C1 segment of cervical spinal cord (tissue), 14 donors: ENCODE data around the gene GAPDHS.

ENCODE experiments used
- DNase-seq, 14 donors: peaks; one replicate each; lab custom pipeline; 2025; lab: John Stamatoyannopoulos, UW

GAPDHS gene

DNA sequence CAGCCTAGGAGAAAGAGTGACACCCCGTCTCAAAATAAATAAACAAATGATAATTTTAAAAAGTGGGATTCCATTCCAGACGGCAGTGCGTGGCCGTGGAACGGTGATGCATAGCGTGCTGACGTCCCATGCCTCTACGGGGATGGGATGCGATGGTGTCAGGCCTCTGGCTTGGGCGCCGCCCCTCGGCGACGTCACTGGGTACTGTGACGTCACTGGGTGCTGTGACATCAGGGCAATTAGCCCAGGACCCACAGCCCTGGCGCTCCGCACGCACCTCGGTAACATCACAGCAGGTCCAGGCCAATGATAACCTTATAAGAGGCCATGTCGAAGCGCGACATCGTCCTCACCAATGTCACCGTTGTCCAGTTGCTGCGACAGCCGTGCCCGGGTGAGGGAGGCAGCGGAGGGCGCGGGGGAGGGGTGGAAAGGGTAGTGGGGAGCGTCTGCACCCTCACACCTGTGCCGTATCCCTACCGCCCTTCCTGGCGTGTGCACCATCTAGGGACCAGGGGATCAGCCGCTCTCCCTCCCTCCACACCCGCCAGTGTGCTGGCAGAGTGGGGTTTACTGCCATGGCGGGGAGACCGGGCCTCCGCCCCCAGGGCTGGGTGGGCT is at the start of gene GAPDHS:
GAPDHS (plus strand) TSS at position 256 of the 621 bp plus-strand sequence; CDS start at position 328, 72 bp downstream.
- no peak for DNase-seq

DNA sequence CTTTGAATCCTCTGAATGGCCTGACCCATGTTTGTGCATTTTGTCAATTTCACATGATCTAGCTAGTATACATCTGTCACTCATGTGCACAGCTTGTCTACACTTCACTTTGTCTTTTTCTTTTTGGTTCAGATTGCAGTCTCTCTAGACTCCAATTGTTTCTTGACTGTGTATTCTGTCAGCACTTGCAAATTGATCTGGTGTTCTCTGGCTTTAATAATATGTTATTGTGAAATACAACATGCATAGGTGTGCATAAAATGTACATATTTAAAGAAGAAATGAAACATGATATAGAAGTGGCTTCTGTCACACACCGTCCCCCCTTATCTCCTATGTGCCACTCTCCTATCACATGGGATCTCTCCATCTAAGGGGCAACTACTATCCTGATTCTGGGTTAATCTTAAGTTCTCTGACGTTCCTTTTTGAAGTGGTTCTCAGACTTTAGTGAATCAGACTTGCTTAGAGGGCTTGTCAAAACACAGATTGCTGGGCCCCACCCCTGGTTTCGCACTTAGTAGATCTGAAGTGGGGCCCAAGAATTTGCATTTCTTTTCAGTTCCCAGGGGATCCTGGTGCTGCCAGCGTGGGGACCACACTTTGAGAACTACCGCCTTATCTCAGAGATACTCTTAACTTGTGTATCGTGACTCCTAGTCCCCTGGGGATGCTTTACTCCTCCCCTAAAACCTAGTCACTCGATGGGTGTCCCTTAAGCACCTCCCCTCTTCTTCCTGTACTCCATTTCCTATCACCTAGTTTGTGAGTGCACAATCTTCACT is 48.8 kb upstream of the GAPDHS start:
- no peak for DNase-seq

DNA sequence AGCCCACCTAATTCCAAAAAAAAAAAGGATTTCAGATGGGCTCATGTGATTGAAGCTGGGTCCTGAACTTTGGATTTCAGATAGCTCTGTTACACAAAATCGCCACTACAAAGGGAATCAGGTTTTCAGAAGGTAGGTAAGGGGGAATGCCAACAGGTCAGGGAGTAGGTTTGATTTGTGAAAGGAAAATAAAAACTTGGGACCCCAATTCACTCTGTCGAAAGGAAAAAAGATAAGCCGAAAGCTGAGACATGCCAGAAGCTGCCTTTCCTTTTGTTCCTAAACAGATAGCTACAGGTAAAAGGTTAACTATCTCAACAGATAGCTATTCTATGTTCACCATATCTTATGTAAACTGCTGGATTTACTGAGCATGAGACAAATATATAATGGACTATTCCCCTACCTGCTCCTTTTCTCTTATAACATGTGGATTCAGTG is 47.0 kb upstream of the GAPDHS start:
- no peak for DNase-seq

DNA sequence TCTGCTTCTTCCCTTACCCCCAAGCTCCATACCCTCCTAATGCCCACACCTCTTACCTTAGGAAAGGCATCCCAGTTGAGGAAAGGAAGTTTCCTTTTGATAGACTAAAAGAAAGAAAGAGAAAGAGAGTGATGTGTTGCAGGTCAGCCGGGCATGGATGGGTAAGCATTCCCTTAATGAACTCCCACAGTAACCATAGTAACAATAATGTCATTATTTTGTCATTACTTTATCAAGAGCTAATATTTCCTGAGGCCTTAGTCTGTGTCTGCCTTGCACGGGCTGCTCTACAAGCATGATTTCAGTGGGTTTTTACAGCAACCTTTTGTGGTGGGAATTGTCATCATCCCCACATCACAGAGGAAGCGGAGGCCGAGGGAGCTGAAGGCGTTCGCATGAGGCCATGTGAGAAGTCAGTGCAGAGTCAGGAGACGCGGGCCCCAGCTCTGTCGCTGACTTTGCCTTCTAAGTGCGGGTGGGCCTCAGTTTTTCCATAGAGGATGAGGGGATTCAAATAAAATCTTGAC is 45.5 kb upstream of the GAPDHS start:
- DNase-seq, result no peak

DNA sequence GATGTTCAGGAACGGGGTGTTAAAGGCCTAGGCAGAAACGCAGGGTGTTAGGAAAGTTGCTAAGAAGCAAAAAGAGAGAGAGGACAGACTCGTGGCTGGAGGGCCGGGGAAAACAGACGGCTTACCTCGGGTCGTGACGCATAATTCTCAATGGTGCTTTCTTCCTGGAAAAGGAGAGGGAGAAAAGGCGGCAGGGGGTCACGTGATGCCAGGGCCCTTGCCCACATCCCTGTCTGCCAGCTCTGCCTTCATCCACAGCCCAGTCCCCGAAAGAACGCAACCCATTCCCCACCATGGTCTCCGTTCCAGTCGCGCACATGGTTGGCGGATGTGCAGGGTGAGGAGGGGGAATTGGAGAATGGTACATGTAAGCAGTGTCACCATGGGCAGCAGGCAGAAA is 44.6 kb upstream of the GAPDHS start:
- DNase-seq, result no peak

DNA sequence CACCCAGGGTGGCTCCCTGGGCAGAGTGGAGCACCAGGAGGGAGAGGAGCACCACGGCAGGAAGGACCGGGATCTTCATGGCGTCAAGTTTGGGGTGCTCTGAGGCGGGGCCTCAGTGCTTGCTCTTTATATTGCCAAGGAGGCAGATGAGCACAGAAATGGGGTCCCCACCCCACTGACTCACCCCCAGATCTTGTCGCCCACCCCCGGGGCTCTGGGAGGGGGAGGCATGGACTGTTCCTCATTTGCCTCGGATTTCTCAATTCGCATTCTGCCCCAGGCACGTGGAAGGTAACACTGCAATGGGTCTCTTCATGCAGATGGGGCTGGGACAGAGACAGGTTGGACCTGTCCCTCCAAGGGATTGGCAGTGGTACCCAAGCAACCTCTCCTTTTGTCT is 42.9 kb upstream of the GAPDHS start, which contains the start of gene KRTDAP:
KRTDAP (minus strand) TSS at position 101 of the 400 bp plus-strand sequence; CDS start at position 79, 22 bp downstream.
- no peak for DNase-seq

DNA sequence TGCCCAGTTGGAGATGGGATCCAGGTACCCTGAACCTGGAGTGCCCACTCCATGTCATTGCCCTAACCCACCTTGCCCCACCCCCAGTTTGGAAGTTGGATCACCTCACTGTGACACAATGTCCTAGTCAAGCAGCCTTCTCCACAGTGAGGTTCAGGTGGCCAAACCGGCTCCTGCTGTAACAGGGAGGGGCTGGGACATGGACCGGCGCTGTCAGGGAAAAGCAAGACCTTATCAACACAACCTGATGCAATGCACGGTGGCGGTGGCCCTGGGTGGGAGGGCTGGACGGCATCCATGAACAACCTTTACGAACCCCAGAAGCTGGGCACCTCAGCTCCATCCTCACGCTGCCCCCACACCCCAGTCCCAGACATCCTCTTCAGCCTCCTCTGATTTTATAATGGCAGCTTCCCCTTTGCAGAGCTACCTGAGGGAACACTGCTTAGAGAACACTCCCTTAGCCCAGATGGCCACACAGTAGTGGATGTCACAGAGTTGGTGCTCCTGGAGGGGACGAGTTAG is 41.4 kb upstream of the GAPDHS start:
- DNase-seq, result no peak

DNA sequence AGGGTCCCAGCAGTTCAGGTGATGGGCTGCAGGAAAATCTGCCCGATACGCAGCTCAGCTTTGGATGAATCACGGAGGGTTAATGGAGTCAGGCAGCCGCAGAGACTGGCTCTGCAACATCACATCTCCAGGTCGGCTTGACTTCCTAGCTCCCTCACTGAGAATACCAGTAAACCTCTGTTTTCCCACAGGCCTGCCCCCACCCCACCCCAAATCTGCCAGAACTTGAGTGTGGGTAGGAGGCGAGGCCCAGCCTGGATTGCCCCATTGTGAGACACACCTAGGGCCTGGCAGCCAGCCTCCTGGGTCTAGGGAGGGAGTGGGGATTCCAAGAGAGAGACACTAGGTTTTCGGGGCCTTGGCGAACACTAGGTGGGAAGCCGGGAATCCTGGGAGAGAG is 39.3 kb upstream of the GAPDHS start:
- DNase-seq, result no peak

DNA sequence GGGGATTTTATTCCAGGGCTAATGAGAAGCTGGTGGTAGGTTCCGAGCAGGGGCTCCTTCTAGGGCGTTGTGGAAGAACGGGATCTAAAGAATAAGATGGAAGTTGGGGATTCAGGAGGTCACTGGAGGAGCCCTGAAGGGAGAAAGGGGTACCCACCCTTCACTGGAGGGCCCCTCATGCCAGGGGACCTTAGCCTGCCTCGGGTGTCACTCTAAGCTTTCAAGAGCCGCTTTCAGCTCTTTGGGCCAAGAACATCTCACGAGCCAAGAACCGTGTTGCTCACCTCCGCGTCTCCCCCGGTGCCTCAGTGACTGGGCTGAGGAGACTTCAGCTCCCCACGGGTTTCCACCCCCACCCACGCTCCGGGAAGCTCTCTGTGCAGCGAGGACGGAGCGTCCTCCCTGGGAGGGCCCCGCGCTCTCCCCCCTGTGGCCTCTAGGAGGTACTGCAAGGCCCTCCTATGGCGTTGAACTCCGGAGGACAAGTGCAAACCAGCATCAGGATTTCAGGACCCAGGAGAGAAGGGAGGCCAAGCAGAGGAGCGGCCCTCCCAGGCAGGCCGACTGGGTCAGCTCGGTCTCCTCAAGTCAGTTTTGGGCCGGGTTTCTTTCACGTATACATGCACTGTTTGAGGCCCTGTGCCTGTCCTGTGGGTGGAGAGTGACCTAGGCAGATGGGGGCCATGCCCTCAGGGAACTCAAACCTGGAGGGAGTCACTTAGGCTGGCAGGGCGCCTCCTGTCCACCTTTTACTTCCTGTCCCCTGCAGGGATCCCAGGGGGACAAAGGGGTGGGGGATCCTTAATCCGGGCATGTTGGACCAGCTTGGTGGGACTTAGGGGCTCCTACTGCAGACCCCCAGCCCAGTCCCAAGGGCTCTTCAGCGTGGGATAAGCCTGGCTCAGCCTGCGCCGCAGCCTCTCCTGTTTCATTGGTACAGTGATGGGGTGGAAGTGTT is 37.9 kb upstream of the GAPDHS start:
- peak in 11 of 14 donors; percentile 5 to 61 (median 20) for DNase-seq

DNA sequence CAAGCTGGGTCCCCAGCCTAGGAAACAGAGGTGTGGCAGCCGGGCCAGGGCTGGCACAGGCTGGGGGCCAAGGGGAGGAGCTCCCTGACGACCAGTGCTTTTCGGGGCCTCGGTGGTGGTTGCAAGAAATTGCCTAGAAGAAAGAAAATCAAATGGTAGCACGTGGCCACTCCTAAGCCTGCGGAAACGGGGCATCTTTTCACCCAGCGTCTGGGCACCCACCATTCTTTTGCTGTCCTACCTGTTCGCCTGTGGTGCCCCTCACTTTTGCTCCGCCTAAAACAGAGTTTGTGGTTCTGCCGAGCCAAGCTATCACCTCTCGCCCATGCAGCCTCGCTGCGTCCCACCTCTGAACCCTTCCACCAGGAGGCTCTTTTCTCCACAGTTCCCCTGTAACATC is 35.9 kb upstream of the GAPDHS start:
- no peak for DNase-seq

DNA sequence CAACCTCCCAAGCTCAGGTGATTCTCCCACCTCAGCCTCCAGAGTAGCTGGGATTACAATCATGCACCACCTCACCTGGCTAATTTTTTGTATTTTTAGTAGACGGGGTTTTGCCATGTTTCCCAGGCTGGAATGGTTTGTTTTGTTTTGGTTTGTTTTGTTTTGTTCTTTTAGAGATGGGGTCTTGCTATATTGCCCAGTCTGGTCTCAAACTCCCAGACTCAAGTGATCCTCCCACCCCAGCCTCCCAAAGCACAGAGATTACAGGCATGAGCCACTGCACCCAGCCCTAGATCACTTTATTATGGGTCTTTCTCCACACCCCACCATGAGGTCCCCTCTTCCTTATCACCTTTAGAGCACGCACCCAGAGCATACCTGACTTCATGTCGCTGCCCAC is 35.0 kb upstream of the GAPDHS start:
- no peak for DNase-seq

DNA sequence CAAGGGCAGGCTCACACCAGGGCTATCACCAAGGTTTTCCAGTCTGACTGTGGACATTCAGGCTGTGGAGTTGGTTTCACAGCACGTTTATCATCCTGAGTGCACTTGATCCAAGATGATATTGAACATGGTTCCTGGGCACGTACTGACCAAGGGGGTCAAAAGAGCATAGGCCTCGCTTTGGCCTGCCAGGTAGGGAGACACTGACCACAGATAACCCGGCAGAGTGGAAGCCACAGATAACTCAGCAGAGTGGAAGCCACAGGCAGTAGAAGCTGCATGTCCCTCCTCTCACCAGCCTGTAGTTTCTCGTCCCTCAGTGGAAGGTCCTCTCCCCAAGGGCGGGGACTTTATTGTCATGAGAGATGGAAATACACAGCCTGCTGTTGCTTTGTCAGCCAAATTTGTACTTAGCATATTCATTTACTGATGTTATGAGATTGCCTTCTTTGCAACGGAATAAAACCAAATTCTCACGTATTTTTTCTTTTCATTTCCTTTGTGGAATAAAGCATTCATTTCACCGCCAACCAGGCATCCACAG is 34.2 kb upstream of the GAPDHS start:
- no peak for DNase-seq

DNA sequence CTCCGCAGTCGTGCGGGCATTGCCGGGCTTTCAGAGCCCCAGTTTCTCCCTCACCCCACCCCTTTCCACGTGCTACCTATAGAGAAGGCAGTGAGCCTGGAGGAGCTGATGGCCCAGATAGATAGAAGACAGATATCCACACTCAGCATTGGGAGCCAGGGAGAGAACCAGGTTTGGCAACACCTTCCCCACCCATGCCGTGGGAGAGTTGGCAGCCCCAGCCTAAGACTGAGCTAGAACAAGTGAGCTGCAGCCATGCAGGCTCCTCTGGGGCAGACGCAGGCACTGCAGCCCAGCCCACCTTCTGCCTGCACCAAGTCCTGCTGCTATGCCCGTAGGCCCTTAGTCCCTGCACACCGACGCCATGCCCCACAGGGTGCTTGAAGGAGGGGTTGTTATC is 32.6 kb upstream of the GAPDHS start:
- no peak for DNase-seq

DNA sequence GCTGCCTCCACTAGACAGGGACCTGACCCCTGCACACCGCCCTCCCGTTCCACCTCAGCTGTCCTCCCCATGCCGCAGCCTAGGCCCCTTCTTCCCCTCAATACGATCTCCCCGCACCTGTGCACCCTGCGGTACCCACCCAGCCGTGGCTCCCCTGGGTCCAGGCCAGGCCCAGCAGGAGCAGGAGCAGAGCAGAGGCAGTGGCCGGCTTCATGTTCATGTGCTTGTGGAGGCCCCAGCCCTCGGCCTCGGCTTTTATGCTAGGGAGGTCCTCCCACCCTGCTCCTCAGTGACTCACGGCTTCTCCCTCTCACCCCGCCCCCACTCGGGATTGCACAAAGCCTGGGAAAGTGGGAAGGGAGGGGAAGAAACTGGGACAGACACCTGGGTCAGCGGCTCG is 31.6 kb upstream of the GAPDHS start:
- no peak for DNase-seq

DNA sequence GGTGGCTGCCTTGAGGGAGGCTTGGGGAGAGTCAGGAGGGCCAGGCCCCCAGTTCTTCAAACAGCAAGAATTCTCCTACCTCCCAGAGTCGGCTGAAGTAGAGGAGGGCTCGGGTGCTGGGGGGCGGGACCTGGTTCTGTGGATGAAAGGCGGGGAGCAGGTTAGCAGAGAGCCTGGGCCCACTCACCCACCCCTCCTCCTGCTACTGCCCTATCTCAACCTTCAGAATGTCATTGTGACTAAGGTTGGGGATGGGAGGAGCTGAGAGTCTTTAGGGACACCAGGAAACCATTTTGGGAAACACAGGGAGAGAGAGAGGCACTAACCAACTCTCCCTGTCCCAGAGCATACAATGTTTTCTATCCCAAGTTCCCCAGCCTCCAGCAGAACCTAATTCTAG is 30.5 kb upstream of the GAPDHS start:
- DNase-seq, result no peak

DNA sequence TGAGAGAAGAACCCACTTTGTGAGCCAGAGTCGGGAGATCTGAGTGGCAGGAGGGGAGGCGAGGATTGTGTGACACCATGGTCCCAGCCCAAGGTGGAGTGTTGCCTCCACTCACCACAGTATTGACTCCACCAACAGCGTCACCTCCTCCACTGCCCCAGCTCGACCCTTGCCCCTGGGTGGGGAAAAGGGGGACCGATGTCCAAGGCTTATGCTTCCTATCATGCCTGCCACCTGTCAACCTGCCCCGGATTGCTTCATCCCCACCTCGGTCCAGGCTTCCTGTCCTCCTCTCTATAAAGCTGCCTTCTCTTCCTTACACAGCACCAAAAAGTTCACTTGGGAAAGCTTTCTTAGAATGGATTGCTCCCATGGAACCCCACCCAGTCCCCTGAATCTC is 27.2 kb upstream of the GAPDHS start:
- DNase-seq, result no peak

DNA sequence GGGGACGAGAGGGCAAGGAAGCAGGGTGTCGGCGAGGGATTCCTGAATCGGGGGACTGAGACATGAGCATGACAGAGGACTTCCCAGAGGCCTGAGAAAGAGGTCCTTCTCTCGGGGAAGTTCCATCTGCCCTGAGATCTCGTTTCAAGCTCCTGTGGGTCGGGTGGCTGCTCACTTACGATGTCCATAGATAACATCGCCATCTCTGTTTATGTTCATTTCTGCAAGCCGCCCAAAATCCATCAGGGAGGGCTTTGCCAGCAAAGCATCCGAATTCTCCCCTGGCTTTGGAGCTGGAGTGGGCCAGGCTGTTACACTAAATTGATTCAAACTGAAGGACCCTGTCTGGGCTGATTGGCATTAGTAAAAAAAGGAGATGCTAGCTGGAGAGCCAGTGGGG is 25.7 kb upstream of the GAPDHS start:
- no peak for DNase-seq

DNA sequence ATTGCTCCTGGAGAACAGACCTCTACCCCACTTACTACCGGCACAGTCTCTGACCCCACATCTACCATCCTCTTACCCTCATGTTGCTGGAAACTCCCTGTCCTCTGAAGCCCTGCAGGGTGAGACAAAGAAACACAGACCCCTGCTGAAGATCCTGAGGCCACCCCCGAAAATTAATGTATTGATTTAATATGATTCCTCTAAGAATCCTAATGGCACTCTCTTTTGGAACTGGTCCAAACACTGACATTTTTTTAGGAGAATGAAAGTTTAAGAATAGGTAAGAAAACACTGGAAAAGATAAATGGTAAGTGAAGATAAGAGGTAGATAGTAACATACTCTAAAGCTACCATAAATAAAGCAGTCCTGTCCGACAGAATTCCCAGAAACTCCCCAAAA is 25.1 kb upstream of the GAPDHS start:
- no peak for DNase-seq

DNA sequence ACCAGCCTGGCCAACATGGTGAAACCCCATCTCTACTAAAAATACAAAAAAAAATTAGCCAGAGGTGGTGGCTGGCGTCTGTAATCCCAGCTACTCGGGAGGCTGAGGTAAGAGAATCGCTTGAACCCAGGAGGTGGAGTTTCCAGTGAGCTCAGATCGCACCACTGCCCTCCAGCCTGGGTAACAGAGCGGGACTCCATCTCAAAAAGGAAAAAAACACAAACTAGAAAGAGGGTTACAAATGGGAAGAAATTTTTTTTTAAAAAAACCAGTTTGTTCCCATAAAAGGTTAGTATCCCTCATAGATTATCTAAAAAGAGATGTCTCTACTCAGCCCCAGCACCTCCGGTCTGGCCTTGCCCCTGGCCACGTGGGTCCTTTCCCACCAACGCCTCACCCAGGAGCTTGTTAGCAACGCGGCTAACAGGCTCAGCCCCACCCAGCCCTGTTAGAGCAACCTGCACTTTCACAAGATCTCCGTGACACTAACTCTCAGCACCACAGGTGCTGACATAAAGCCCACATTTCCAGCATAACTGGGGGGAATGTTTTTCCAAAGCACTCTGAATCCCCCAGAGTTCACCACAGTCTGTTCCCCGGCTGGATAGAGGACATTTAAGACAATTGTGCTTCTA is 24.1 kb upstream of the GAPDHS start:
- no peak for DNase-seq

DNA sequence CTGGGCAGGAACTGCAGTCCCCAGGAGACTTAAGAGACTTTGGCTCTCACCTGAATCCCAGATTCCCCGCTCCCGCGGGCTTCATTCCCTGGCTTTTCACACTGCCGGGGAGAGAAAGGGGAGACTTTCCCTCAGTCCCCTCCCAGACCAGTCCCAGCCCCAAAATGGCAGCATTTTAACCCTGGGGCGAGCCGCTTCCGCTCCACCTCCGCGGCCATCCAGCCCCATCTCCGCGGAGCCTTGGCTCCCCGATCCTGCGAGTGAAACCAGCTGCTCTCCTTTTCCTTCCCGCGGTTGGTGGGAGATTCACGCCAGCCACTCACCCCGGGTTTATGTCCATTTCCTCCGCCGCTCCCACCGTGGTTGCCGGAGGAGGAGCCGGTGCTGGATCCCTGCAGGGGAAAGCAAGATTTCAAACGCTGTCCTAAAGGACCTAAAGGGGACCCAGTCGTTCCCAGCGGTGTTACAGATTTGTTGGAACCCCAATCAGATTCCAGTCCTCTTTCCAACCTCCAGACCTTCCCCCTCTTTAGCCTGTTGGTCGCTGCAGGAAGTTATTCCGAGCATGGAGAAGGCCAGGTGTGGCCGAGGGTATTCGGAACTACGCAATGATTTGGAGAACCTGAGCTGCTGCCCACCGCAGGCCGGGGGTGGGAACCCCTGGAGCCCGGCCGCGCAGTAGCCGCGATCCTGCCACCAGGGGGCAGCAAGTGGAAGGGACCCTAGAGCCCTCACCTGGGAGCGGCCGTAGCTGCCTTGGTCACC is 23.2 kb upstream of the GAPDHS start:
- peak in 11 of 14 donors; percentile 2 to 46 (median 19) for DNase-seq
